Progenitor cell of endocrine pancreas (in vitro differentiated cells): Measurements from ENCODE around the gene RBM17. TPM values are rescaled to one million over a fixed set of nuclear protein-coding genes. Genes with fewer than 3 reads are reported as not detected.

Experiments
- DNase-seq: peaks from one replicate; pipeline ENCODE4 v3.0.0; 2021; ENCODE audit warnings: low spot score; ENCODE audit not compliant: unreplicated experiment
- H3K27ac Mint-ChIP-seq: 2 replicates; pipeline ENCODE4 v1.8.0; 2021; ENCODE audit warnings: mild to moderate bottlenecking, moderate library complexity, mixed read lengths
- H3K27me3 Mint-ChIP-seq: 2 replicates; pipeline ENCODE4 v1.8.0; 2021; ENCODE audit warnings: mixed read lengths
- H3K36me3 Mint-ChIP-seq: 2 replicates; pipeline ENCODE4 v1.8.0; 2022; ENCODE audit warnings: mixed read lengths; ENCODE audit not compliant: insufficient read depth
- H3K4me1 Mint-ChIP-seq: 2 replicates; pipeline ENCODE4 v1.8.0; 2021; ENCODE audit warnings: low read depth, mixed read lengths
- H3K4me3 Mint-ChIP-seq: 2 replicates; pipeline ENCODE4 v1.8.0; 2021; ENCODE audit warnings: low read depth, mild to moderate bottlenecking, moderate library complexity, mixed read lengths
- H3K9me3 Mint-ChIP-seq: 2 replicates; pipeline ENCODE4 v1.8.0; 2021; ENCODE audit warnings: low read depth, mixed read lengths
- total RNA-seq: library from RNA; stranded (reverse); gene quantifications from 2 replicates; pipeline ENCODE4 v1.2.1, GENCODE V29; 2021
- TF ChIP-seq, protein P1 (sequence below): fragments of 200-600 bp; sonication (generic); IDR thresholded peaks from one replicate; pipeline ENCODE4 v1.5.0; 2021; ENCODE audit warnings: antibody characterized with exemption, mild to moderate bottlenecking; ENCODE audit not compliant: unreplicated experiment

RBM17 gene
- total RNA-seq, 1 donor from 2014 or later: 122 TPM

DNA sequence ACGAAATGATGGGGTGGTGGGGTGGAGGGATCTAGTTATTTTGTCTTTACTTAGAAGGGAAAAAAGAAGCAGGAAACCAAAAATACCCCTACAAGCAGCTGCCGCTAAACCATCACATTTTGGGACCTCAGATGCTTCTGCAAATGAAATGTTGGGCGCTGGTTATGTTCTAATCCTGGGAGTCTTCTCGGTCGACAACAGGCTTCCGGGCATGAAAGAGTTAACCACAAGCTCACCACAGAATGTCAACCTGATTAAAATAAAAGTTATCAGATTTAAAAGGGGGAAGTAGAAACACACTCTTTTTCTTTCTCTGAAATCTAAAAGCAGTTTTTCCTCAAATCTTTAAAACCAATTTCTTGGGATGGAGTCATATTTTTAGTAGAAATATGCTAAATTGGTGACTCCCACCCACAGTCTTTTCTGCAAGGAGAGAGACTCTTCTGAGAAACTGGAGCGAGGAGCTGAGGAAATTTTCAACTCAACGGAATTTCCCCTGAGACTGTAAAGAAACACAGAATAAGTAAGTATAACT, 43.5 kb upstream of the RBM17 start:
- Mint-ChIP-seq H3K27me3 (peaks cover 26% of the 10 kb centered on the region), H3K36me3 (no peaks in the 10 kb centered on the region), H3K27ac (no peak overlapping the region), H3K4me1 (no peaks in the 10 kb centered on the region), H3K4me3 (no peak overlapping the region), H3K9me3 (no peaks in the 10 kb centered on the region)
- TF ChIP-seq, protein P1, sequence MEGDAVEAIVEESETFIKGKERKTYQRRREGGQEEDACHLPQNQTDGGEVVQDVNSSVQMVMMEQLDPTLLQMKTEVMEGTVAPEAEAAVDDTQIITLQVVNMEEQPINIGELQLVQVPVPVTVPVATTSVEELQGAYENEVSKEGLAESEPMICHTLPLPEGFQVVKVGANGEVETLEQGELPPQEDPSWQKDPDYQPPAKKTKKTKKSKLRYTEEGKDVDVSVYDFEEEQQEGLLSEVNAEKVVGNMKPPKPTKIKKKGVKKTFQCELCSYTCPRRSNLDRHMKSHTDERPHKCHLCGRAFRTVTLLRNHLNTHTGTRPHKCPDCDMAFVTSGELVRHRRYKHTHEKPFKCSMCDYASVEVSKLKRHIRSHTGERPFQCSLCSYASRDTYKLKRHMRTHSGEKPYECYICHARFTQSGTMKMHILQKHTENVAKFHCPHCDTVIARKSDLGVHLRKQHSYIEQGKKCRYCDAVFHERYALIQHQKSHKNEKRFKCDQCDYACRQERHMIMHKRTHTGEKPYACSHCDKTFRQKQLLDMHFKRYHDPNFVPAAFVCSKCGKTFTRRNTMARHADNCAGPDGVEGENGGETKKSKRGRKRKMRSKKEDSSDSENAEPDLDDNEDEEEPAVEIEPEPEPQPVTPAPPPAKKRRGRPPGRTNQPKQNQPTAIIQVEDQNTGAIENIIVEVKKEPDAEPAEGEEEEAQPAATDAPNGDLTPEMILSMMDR: no peak
- no peak for DNase-seq

DNA sequence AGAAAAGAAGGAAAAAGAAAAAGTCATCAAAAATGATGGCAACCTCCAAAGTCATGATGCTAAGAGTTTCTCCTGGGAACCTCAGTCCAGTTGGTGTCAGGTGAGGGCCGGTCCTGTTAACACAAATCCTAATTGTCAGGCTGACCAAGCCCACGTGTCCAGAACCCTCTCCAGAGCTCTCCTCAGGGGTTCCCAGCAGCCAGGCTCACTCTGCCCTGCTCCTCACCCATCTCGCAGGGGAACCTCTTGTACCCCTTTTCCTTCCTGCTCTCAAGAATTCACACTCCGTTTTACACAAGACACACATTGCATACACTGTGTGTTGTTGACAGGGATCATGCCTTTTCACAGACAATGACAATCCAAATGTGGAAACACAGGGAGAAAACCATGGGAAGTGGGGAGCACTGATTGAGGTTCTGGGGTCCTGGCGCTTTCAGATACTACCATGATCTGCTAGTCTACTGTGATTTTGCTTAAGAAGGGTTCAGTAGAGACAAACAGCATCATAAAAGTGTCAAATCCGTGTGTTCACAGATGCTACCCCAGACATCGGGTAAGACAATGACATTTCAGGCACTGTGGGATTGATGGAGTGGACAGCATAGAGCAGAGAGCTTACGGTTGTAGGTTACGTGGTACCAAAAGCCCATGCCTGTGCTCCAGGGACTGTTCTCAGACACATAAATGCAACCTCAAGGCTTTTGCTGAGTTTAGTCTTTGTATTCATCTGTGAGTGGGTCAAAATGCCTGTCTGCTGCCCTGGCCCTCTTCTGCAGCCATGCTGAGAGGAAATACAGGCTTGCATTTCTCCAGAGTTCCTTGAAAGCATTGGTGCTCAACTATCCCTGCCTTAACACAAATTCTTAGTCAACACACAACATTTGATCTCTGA, 42.7 kb upstream of the RBM17 start:
- Mint-ChIP-seq H3K27me3 (peaks cover 33% of the 10 kb centered on the region), H3K36me3 (no peaks in the 10 kb centered on the region), H3K4me3 (no peak overlapping the region), H3K27ac (no peak overlapping the region), H3K4me1 (no peaks in the 10 kb centered on the region), H3K9me3 (no peaks in the 10 kb centered on the region)
- TF ChIP-seq, protein P1: no peak
- no peak for DNase-seq

DNA sequence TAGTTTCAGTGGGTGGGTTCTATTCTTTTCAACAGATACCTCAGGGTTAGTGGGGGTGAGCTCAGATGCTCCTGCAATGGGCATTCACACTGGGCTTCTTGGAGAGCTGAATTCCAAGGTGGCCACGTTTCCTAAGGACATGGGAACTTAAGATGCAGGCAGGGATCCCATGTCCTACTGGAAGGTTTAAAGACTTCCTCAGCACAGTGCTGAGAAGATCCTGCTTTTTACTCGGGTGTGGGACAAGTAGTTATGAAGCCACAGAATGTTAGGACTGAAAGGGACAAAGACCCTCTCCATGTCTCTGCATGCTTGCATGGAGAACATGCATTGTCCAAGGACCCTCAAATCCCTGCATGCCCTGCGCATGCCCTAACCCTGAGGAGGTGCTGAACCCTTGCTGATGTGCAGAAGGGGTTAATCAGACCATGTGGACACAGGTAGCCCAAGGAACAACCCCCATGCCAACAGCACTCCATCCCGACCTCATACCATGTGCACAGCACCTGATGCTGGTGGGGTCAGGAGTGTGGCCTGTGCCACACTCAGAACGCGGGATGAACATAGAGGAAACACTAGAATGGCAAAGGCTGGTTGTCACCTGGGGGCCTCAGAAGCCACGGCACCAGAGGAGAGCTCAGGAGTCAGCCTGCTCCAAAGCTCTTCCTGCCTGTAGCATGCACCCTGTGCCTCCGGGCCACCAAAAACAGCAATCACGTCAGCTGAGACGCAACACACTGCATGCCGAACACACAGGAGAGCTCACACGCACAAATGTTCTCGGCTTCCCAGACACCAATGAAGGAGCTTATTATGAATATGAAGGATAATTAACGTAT, 41.8 kb upstream of the RBM17 start:
- H3K4me1 Mint-ChIP-seq: no peaks in the 10 kb centered on the region

DNA sequence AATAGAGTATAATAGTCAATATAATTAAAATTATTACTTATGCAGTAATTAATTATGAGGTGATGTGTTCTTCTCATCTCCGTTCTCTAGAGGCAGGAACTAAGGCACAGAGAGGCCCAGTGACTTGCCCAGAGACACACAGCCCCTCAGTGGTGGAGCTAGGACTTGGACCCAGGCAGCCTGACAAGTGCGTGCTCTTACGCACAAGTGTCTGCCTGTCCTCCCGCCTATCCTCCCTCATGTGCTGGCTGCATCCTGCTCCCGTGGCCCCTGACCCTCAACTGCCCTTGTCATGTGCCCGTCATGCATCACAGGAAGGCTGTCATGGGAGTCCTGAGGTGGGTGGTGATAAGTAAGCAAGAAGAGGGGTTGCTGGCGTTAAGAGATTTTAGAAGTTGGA, 41.0 kb upstream of the RBM17 start:
- TF ChIP-seq, protein P1: no peak
- Mint-ChIP-seq H3K4me3 (no peak overlapping the region), H3K4me1 (no peaks in the 10 kb centered on the region), H3K27ac (no peak overlapping the region), H3K36me3 (no peaks in the 10 kb centered on the region), H3K27me3 (peaks cover 42% of the 10 kb centered on the region), H3K9me3 (no peaks in the 10 kb centered on the region)
- DNase-seq: no peak

More for the DNA sequence above, 41.8 kb upstream of the RBM17 start:
- Mint-ChIP-seq H3K9me3 (no peaks in the 10 kb centered on the region), H3K27ac (no peak overlapping the region), H3K4me3 (no peak overlapping the region), H3K27me3 (peaks cover 35% of the 10 kb centered on the region), H3K36me3 (no peaks in the 10 kb centered on the region)
- DNase-seq: no peak
- TF ChIP-seq, protein P1: no peak
